Fibroblast of lung (primary cell): ENCODE measurements around the gene LYL1. TPM values are rescaled to one million over a fixed set of nuclear protein-coding genes. Genes with fewer than 3 reads are reported as not detected.

Experiments
- DNase-seq, 2 donors: peaks; one replicate each; pipeline versions ENCODE4 v3.0.0 to v3.0.0-alpha.2; 2010; ENCODE audit warnings: low read depth in 2 of 2
- H2AFZ ChIP-seq: 2 replicates; pipeline ENCODE4 v1.5.1; 2012; ENCODE audit warnings: low read length, control low read depth, inconsistent platforms
- H3K27ac ChIP-seq: 2 replicates; pipeline ENCODE4 v1.5.1; 2011; ENCODE audit warnings: low read length, control low read depth; ENCODE audit not compliant: insufficient read depth
- H3K27me3 ChIP-seq: 2 replicates; pipeline ENCODE4 v1.5.1; 2011; ENCODE audit warnings: mild to moderate bottlenecking, low read length; ENCODE audit not compliant: control insufficient read depth, insufficient read depth
- H3K36me3 ChIP-seq: 2 replicates; pipeline ENCODE4 v1.5.1; 2011; ENCODE audit warnings: low read length; ENCODE audit not compliant: control insufficient read depth, insufficient read depth
- H3K4me1 ChIP-seq: 2 replicates; pipeline ENCODE4 v1.5.1; 2011; ENCODE audit warnings: low read length; ENCODE audit not compliant: control insufficient read depth, insufficient read depth; ENCODE audit errors: extremely low read depth
- H3K4me2 ChIP-seq: 2 replicates; pipeline ENCODE4 v1.5.1; 2011; ENCODE audit warnings: low read length, control low read depth; ENCODE audit not compliant: insufficient read depth; ENCODE audit errors: extremely low read depth
- H3K4me3 ChIP-seq, 4 experiments: fragments of 200-600 bp in 1 of 4; sonication (generic) in 1 of 4; replicated peaks in 1 of 4; 2 replicates each; pipeline ENCODE4 v1.5.1; 2011 to 2016; ENCODE audit warnings: low read length in 4 of 4, low read depth in 3 of 4, mild to moderate bottlenecking in 3 of 4, control low read depth in 2 of 4, inconsistent platforms in 1 of 4, mixed read lengths in 1 of 4; ENCODE audit not compliant: insufficient read depth in 1 of 4; ENCODE audit errors: control extremely low read depth in 1 of 4
- H3K79me2 ChIP-seq: 2 replicates; pipeline ENCODE4 v1.5.1; 2012; ENCODE audit warnings: mild to moderate bottlenecking, low read length, inconsistent platforms; ENCODE audit not compliant: control insufficient read depth, insufficient read depth
- H3K9ac ChIP-seq: 2 replicates; pipeline ENCODE4 v1.5.1; 2011; ENCODE audit warnings: mild to moderate bottlenecking, low read length, control low read depth; ENCODE audit not compliant: insufficient read depth
- H3K9me3 ChIP-seq: 2 replicates; pipeline ENCODE4 v1.5.1; 2012; ENCODE audit warnings: low read depth, low read length; ENCODE audit not compliant: control insufficient read depth, insufficient read depth
- H4K20me1 ChIP-seq: 2 replicates; pipeline ENCODE4 v1.5.1; 2011; ENCODE audit warnings: low read length; ENCODE audit not compliant: control insufficient read depth, insufficient read depth; ENCODE audit errors: extremely low read depth
- EZH2 ChIP-seq: IDR thresholded peaks from 2 replicates; pipeline ENCODE4 v1.5.1; 2012; ENCODE audit warnings: low read length, control low read depth, mild to moderate bottlenecking; ENCODE audit errors: missing control alignments
- polyA plus RNA-seq, 2 donors: library from polyadenylated mRNA; depleted of rRNA in 1 of 2; stranded (reverse) in 1 of 2; unstranded in 1 of 2; fragments of >200 nt; gene quantifications; 2 replicates each; pipeline ENCODE4 v1.2.1, GENCODE V29; 2011 to 2012; ENCODE audit warnings: missing spikeins in 1 of 2
- total RNA-seq: library from RNA; depleted of rRNA; stranded (reverse); fragments of >200 nt; gene quantifications from 2 replicates; pipeline ENCODE4 v1.2.1, GENCODE V29; 2014
- TF ChIP-seq, protein P1 (sequence below), 2 donors: IDR thresholded peaks in 1 of 2; conservative IDR thresholded peaks in 1 of 2; 1 replicate in 1 of 2; 2 replicates in 1 of 2; pipeline ENCODE4 v1.5.1; 2011 to 2012; ENCODE audit warnings: low read length in 2 of 2, control low read depth in 1 of 2, inconsistent platforms in 1 of 2, low read depth in 1 of 2, mild to moderate bottlenecking in 1 of 2

Gene LYL1
- total and polyA plus RNA-seq, 2 donors (not counting 1 experiment from before 2014, with no cell fraction given), result 0.30 to 1.2 TPM

DNA sequence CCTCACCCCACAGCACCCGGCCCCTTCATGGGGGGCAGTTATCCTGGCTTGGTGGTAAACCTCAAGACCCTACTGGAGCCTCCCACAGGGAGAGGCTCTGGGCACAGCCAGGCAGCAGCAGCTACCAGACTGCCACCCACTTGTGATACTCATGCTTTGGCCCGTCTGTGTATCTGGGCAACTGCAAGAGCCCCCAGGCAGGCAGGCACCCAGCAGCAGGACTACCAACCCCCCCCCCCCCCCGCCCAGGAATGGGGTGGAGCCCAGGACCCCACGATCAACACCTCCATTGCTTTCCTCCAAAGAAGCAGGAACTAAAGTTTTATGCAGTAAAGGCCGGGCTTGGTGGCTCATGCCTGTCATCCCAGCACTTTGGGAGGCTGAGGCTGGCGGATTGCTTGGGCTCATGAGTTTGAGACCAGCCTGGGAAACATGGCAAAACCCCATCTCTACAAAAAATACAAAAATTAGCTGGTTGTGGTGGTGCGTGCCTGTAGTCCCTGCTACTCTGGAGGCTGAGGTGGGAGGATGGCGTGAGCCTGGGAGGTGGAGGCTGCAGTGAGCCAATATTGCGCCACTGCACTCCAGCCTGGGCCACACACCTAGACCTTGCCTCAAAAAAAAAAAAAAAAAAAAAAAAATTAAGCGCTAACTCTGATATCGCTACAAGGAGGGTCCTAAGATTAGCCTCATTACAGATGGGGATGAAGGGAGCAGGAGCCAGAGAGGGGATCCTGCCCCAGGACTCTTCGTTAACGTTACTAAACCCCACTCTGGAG is 1.1 kb upstream of the LYL1 start:
- Histone ChIP-seq H3K4me3 (no peak overlapping the region), H3K4me2 (no peak overlapping the region), H3K9ac (no peak overlapping the region), H3K9me3 (no peaks in the 10 kb centered on the region), H2AFZ (no peak overlapping the region), H3K36me3 (peaks cover 17% of the 10 kb centered on the region), H3K79me2 (peaks cover 1% of the 10 kb centered on the region), H3K27me3 (no peaks in the 10 kb centered on the region), H4K20me1 (no peaks in the 10 kb centered on the region), H3K27ac (no peak overlapping the region), H3K4me1 (peaks cover 3% of the 10 kb centered on the region)
- no peak for TF ChIP-seq EZH2
- TF ChIP-seq, protein P1, sequence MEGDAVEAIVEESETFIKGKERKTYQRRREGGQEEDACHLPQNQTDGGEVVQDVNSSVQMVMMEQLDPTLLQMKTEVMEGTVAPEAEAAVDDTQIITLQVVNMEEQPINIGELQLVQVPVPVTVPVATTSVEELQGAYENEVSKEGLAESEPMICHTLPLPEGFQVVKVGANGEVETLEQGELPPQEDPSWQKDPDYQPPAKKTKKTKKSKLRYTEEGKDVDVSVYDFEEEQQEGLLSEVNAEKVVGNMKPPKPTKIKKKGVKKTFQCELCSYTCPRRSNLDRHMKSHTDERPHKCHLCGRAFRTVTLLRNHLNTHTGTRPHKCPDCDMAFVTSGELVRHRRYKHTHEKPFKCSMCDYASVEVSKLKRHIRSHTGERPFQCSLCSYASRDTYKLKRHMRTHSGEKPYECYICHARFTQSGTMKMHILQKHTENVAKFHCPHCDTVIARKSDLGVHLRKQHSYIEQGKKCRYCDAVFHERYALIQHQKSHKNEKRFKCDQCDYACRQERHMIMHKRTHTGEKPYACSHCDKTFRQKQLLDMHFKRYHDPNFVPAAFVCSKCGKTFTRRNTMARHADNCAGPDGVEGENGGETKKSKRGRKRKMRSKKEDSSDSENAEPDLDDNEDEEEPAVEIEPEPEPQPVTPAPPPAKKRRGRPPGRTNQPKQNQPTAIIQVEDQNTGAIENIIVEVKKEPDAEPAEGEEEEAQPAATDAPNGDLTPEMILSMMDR (conservative IDR thresholded peaks at IDR 0.05 in 1 of 2, IDR thresholded peaks at IDR 0.05 in 1 of 2; ENCODE audit: low read depth in 1 of 2, low read length in 2 of 2), result no peak
- DNase-seq, result no peak

DNA sequence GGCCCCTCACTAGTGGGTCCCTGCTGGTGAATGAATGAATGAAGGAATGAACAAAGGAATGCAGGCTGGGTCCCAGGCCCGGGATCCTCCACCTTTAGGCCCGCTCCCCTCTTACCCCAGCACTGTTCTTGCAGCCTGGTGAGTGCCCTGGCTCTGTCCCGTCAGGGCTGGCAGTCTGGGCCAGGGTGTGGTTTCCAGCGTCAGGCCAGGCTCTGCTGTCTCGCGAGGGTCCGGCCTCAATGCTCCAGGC is 317 bp downstream of the LYL1 start:
- H3K4me1 ChIP-seq, result peaks cover 3% of the 10 kb centered on the region
- H3K4me2 ChIP-seq, result peak overlapping the region; percentile 17
- peak overlapping the region; percentile 26 for H3K9ac ChIP-seq
- peaks cover 1% of the 10 kb centered on the region for H3K79me2 ChIP-seq
- TF ChIP-seq, protein P1 (conservative IDR thresholded peaks at IDR 0.05 in 1 of 2, IDR thresholded peaks at IDR 0.05 in 1 of 2; ENCODE audit: low read depth in 1 of 2, low read length in 2 of 2), result no peak
- no peak for TF ChIP-seq EZH2
- H3K9me3 ChIP-seq, result no peaks in the 10 kb centered on the region
- H3K27ac ChIP-seq, result peak overlapping the region; percentile 31
- no peaks in the 10 kb centered on the region for H4K20me1 ChIP-seq
- no peak for DNase-seq
- H2AFZ ChIP-seq, result no peak overlapping the region
- peak overlapping the region in 1 of 4 experiments; percentile 10 for H3K4me3 ChIP-seq
- H3K27me3 ChIP-seq, result no peaks in the 10 kb centered on the region
- peaks cover 17% of the 10 kb centered on the region for H3K36me3 ChIP-seq

DNA sequence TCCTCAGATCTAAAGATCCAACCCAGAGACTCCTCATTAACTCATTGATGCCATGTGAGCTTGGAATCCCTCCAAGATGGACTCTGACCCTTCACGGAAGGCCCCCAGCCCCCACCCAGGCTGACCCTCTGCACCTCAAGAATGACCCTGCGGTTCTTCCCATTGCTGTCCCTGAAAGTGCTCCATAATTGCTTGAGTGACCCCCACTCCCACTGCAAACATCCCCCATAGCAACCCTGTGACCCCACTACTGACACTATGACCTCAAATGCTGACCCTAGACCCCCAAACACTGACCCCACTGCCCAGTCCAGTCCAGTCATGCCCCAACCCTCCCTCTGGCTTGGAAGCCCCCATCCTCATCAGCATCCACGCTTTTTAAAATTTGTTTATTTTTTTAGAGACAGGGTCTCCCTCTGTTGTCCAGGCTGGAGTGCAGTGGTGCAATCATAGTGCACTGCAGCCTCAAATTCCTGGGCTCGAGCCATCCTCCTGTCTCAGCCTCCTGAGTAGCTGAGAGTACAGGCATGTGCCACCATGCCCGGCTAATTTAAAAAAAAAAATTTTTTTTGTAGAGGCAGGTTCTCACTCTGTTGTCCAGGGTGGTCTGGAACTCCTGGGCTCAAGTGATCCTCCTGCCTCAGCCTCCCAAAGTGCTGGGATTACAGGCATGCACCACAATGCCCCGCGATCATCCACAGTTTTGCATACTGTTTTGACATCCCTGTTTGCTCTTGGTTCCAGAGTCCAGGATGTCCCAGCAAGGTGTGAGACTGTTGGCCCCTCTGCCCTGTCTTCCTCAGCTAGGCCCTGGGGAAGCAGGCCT is 855 bp downstream of the LYL1 start:
- H3K79me2 ChIP-seq, result peaks cover 1% of the 10 kb centered on the region
- H3K9ac ChIP-seq, result no peak overlapping the region
- H3K27ac ChIP-seq, result no peak overlapping the region
- H3K9me3 ChIP-seq, result no peaks in the 10 kb centered on the region
- peaks cover 15% of the 10 kb centered on the region for H3K36me3 ChIP-seq
- H3K4me2 ChIP-seq, result peak overlapping the region; percentile 17
- H2AFZ ChIP-seq, result no peak overlapping the region
- no peak for DNase-seq
- no peak for TF ChIP-seq EZH2
- TF ChIP-seq, protein P1 (conservative IDR thresholded peaks at IDR 0.05 in 1 of 2, IDR thresholded peaks at IDR 0.05 in 1 of 2; ENCODE audit: low read depth in 1 of 2, low read length in 2 of 2), result no peak
- peaks cover 3% of the 10 kb centered on the region for H3K4me1 ChIP-seq
- no peak overlapping the region for H3K4me3 ChIP-seq
- no peaks in the 10 kb centered on the region for H4K20me1 ChIP-seq
- no peaks in the 10 kb centered on the region for H3K27me3 ChIP-seq
